HG03025 (cell line): ENCODE data around the gene SLC9A9.
A peak's percentile ranks its signal among the peaks of the same experiment; 100 is the strongest.

Experiments
- ATAC-seq: cut with Tn5 transposase; IDR thresholded peaks from one replicate; pipeline ENCODE4 v1.9.1; 2021; ENCODE audit warnings: mild to moderate bottlenecking, moderate library complexity; ENCODE audit not compliant: unreplicated experiment, low FRiP score

Gene SLC9A9

DNA sequence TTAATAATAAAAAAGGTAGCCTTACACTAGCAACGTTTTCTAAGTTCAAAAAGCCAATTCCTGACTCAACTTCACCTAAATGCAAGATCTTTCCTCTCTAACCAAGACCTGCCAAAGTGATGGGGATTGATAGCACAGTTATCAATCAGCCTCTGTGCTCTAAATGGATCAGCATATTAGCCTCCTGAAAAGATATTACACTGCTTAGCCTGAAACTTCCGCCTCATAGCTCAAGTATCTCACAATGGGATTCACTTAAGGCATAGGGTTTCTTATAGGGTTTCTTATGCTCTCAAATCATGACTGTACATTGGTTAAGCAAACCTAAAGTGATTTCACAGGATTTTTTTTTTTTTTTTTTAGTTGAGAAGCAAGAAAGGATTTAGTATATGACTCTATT lies 436 bp upstream of the SLC9A9 start:
- ATAC-seq = no peak

GRCh38 chr3:143843587-143843986 lies 4.7 kb downstream of the SLC9A9 start:
- no peak for ATAC-seq

- ATAC-seq = no peak
Measured at GRCh38 chr3:143840636-143841035, 7.6 kb downstream of the SLC9A9 start.

DNA sequence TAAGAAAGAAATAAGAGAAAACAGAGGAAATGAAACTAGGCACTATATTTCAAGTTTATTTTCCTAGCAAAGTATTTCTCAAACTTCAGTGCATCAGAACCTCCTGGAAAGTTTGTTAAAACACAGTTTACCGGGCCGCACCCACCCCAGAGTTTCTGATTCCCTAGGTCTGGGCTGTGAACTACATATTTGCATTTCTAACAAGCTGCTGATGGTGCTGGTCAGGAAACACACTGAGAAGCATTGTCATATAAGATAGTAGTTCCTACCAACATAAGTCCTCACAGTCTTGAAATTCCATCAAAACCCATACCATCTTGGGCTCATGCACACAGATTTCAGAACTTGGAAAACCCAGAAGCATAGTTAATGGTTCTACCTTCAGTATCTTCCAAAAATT lies 8.3 kb downstream of the SLC9A9 start:
- no peak for ATAC-seq

DNA sequence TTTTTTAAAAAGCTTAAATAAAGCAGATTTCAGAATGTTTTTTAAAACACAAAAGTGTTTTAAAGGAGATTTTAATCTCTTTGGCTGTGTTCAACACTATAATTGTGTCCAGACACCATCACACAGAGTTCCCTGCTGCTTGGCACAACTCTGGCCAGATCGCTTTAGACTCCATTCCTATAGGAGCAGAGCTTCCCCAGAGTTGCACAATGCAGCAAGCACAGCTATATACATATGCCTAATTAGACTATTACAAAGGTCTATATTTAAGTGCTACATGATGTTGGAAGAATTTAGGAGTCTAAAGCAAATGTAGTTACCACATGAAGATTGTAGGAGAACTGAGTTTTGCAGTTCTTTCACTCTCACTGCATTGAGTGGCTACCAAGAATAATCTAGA lies 11.2 kb downstream of the SLC9A9 start:
- ATAC-seq = no peak

GRCh38 chr3:143835312-143835711 lies 13.0 kb downstream of the SLC9A9 start:
- no peak for ATAC-seq

- peak; percentile 51 for ATAC-seq
Measured at GRCh38 chr3:143832433-143832832, 15.8 kb downstream of the SLC9A9 start.

DNA sequence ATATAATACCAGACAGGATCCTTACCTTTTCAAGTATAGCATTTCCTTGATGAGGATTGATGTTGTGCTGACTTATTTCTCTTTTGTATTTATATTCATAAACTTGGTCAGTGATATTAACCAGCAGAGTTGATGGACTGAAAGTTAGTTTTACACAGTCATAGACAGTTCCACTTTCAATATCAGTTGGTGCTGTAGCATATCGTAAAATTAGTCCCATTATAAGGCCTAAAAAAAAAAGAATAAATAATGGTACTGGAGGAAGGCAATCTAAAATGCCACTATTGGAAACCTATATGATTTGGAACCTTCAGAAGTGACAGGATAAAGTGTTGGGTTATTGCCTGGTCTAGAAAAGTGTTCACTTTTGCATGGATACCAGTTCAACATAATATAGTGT lies 16.3 kb downstream of the SLC9A9 start:
- ATAC-seq = peak; percentile 85

- no peak for ATAC-seq
Measured at GRCh38 chr3:143831208-143831607, 17.1 kb downstream of the SLC9A9 start.

DNA sequence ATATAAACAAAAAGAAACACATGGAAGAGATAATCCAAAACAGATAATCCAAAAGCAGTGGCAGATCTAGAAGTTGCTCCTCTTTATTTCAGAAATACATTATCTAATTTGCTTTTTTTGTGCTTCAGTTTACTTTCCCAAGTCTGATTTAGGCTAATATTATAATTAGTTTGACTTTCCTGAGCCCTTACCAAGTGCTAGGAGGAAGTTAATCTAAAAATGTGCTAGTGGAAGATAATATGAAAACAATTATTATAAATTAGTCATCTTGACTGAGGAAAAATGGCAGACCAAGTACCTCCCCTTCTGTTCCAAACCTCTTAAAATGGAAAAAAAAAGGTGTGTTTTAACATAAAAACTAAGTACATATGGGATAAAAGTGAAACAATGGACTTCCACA lies 17.5 kb downstream of the SLC9A9 start:
- ATAC-seq = no peak

- no peak for ATAC-seq
Measured at GRCh38 chr3:143830063-143830462, 18.2 kb downstream of the SLC9A9 start.

DNA sequence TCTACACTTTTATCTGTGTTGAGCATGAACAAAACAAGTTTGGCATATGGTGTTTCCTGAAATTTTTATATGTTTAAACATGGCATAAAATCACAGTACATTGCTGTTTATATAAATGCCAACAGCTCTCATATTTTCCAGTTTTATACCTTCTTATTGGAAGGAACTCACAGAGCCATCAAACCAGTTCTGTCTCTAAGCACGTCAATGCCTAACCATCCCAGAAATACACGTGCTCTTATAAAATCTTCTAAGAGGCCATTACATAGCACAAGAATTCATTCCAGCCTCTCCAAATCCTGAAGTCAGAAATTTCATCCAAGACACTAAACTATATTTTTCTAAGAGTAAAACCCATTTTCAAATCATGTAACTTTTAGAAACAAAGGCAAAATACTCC lies 20.8 kb downstream of the SLC9A9 start:
- no peak for ATAC-seq

DNA sequence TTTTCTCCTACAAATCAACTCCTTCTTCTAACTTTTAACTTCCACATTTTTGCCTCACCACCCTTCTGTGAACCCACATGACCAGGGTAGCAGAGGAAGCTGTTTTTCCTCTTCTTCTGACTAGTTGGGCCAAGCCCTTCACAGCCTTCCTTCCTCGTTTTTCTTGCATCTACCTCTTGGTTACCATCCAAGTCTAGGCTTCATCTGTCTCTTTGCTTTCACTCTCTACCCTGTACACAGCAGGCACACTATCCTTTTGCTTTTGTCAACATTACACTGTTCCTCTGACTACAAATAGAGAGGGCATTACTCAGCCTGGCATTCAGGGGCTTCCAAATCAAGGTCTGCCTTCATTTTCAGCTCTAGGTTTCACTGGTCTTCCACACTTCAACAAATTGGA lies 22.0 kb downstream of the SLC9A9 start:
- ATAC-seq = no peak

DNA sequence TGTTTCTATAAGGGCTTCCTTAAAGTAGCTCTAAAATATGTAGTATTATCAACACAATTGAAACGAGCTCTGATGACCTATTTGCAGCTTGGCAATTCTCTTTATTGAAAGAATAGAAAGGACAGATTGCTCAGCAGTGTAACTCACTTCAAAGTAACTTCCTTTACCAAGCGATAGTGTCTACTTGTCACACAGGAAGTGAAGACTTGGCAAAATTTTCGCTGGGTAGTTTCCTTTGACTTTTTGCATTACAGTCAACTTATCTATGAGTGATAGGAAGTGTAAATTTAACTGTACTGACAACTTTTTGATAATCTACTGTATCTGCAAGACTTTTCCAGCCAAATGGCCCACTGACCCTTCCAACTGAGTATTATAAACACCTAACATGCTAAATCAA lies 22.8 kb downstream of the SLC9A9 start:
- peak; percentile 67 for ATAC-seq

GRCh38 chr3:143824735-143825385 lies 23.4 kb downstream of the SLC9A9 start:
- ATAC-seq = no peak

DNA sequence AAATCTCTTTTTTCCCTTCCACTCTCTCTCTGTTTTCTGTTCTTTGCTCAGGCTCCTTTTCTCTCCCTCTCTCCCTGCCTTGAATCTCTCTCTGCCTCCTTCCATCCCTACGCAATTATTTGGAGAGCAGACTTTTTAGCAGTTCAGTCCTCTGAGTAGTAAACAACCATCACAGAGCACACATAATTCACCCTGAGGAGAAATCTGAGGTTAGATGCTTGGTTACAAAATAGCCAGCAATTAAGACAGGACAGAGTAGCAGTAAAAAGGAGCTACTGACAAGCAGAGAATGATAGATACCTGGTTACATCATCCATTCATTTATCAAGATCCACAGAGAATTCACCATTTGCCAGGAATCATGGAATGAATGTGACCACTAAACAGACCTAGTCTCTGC lies 25.5 kb downstream of the SLC9A9 start:
- ATAC-seq = no peak

GRCh38 chr3:143822374-143822773 lies 25.9 kb downstream of the SLC9A9 start:
- no peak for ATAC-seq

- ATAC-seq = no peak
Measured at GRCh38 chr3:143821862-143822261, 26.4 kb downstream of the SLC9A9 start.

- ATAC-seq = no peak
Measured at GRCh38 chr3:143820466-143821221, 27.6 kb downstream of the SLC9A9 start.

DNA sequence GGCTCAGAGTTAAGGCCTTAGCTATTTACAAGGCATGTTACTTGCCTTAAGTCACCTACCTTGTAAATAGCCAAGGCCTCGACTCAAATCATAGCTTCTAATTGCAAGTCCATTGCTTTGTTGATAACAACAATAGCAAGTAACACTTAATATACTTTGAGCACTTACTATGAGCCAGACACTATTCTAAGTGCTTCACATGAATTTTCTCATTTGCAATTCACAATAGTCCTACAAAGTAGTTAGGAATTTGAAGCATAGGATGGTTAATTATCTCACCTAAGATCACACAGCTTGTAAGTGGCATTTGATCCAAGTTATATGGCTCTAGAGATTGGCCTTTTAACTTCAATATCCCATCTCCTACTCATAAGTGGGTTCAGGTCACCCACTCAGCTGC lies 28.4 kb downstream of the SLC9A9 start:
- no peak for ATAC-seq

GRCh38 chr3:143814443-143814889 lies 33.8 kb downstream of the SLC9A9 start:
- no peak for ATAC-seq

DNA sequence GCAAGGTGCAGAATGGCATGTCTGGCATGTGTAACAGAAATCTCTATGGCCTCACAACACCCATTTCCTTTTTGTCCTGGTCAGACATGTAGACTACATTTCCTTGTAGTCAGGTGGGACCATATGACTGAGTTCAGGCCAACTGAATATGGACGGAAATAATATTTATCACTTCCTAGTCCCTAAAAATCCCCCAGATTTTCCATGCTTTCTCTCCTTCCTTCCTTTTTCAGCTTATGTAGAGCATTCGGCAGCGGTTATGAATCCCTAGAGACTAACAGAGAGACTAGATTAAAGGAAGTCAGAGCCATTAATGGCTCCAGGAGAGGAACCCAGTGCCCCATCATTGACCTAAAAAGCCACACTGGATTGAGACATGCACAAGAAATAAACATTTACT lies 35.8 kb downstream of the SLC9A9 start:
- ATAC-seq = no peak
